NCI-H1417 (cell line): ENCODE data around the gene NEU2.
"Not testable (repeated sequence)": the region's sequence is repeated elsewhere in the genome, so short reads cannot be mapped to it uniquely, and the experiment has no call there.

Experiments
- DNase-seq, 3 experiments: peaks; one replicate each; lab custom pipeline; 2025; lab: John Stamatoyannopoulos, UW

Gene NEU2

GRCh38 chr2:233058717-233059546, 26.5 kb downstream of the NEU2 start:
- no peak for DNase-seq

GRCh38 chr2:233059547-233059796, 27.0 kb downstream of the NEU2 start:
- DNase-seq, result no peak

GRCh38 chr2:233059797-233060500, 27.5 kb downstream of the NEU2 start, which contains the start of gene INPP5D:
INPP5D (plus strand) TSS chr2:233060342; CDS start chr2:233060479, 137 bp downstream.
- no peak for DNase-seq

GRCh38 chr2:233060501-233060979, 28.1 kb downstream of the NEU2 start:
- no peak for DNase-seq

GRCh38 chr2:233060980-233061590, 28.6 kb downstream of the NEU2 start:
- DNase-seq, result no peak

GRCh38 chr2:233061591-233062450, 29.3 kb downstream of the NEU2 start:
- DNase-seq, result no peak

- no peak for DNase-seq
Measured at GRCh38 chr2:233062451-233062850, 30.0 kb downstream of the NEU2 start.

GRCh38 chr2:233062946-233063268, 30.4 kb downstream of the NEU2 start:
- no peak for DNase-seq

- DNase-seq, result no peak
Measured at GRCh38 chr2:233063269-233063975, 30.9 kb downstream of the NEU2 start.

- no peak for DNase-seq
Measured at GRCh38 chr2:233063976-233064411, 31.5 kb downstream of the NEU2 start.

GRCh38 chr2:233064530-233065199, 32.2 kb downstream of the NEU2 start:
- no peak for DNase-seq

GRCh38 chr2:233065200-233065589, 32.7 kb downstream of the NEU2 start:
- not testable (repeated sequence) for DNase-seq

- DNase-seq, result no peak
Measured at GRCh38 chr2:233065954-233066470, 33.5 kb downstream of the NEU2 start.

- no peak for DNase-seq
Measured at GRCh38 chr2:233068762-233069418, 36.4 kb downstream of the NEU2 start.

- DNase-seq, result no peak
Measured at GRCh38 chr2:233072838-233073237, 40.4 kb downstream of the NEU2 start.

GRCh38 chr2:233074106-233074505, 41.6 kb downstream of the NEU2 start:
- no peak for DNase-seq

- no peak for DNase-seq
Measured at GRCh38 chr2:233075141-233075965, 42.9 kb downstream of the NEU2 start.

GRCh38 chr2:233075966-233076339, 43.5 kb downstream of the NEU2 start:
- no peak for DNase-seq

GRCh38 chr2:233076749-233077148, 44.3 kb downstream of the NEU2 start:
- DNase-seq, result no peak
